ENCODE results near the gene GPR108. TPM values are rescaled to one million over a fixed set of nuclear protein-coding genes. Genes with fewer than 3 reads are reported as not detected.

GPR108 gene
- polyA plus RNA-seq, 3 donors, result 90.9 to 147 (median 129) TPM

GRCh38 chr19:6690160-6690885 lies 47.1 kb downstream of the GPR108 start:
- Histone ChIP-seq H2AFZ (ENCODE audit: insufficient read depth, low read depth, low read length, poor library complexity, severe bottlenecking) (no peak overlapping the region), H3K4me3 (replicated peaks in 1 of 3; ENCODE audit: low read depth in 2 of 3, low read length in 3 of 3) (no peak overlapping the region), H3K36me3 (replicated peaks in 1 of 2; ENCODE audit: control insufficient read depth in 1 of 2, insufficient read depth in 2 of 2, low read length in 2 of 2) (no peaks in the 10 kb centered on the region), H3K4me2 (replicated peaks; ENCODE audit: extremely low read depth, low read length, poor library complexity, severe bottlenecking) (no peak overlapping the region), H3K27ac (ENCODE audit: low read depth in 1 of 2, low read length in 2 of 2) (no peak overlapping the region), H3K27me3 (ENCODE audit: control insufficient read depth in 2 of 2, insufficient read depth in 2 of 2, low read length in 2 of 2) (peaks cover 0 to 3% of the 10 kb centered on the region in 2 donors), H4K20me1 (ENCODE audit: insufficient read depth, low read length) (no peaks in the 10 kb centered on the region), H3K4me1 (ENCODE audit: control insufficient read depth in 1 of 2, insufficient read depth in 2 of 2, low read length in 2 of 2) (peaks cover 15 to 19% of the 10 kb centered on the region in 2 donors), H3K9me3 (replicated peaks in 1 of 2; ENCODE audit: control insufficient read depth in 1 of 2, insufficient read depth in 1 of 2, low read length in 2 of 2) (peaks cover 0 to 3% of the 10 kb centered on the region in 2 donors), H3K79me2 (ENCODE audit: insufficient read depth, low read length) (no peaks in the 10 kb centered on the region), H3K9ac (ENCODE audit: insufficient read depth, low read length, poor library complexity, severe bottlenecking) (no peak overlapping the region)
- Mint-ChIP-seq H3K4me1 (peaks cover 17% of the 10 kb centered on the region), H3K36me3 (peaks cover 0 to under 1% of the 10 kb centered on the region in 2 donors), H3K27me3 (ENCODE audit: low read depth in 3 of 3) (peaks cover 10 to 26% (median 10%) of the 10 kb centered on the region in 3 donors), H3K27ac (no peak overlapping the region), H3K4me3 (no peak overlapping the region), H3K9me3 (peaks cover 0 to 7% (median 4%) of the 10 kb centered on the region in 7 donors)
- WGBS (ENCODE audit: insufficient coverage), result 82% methylated on average over 5 of the region's 11 CpGs
- intact Hi-C loops (cut with micrococcal nuclease), result no loop called here
- no peak for DNase-seq
- TF ChIP-seq, protein P1, sequence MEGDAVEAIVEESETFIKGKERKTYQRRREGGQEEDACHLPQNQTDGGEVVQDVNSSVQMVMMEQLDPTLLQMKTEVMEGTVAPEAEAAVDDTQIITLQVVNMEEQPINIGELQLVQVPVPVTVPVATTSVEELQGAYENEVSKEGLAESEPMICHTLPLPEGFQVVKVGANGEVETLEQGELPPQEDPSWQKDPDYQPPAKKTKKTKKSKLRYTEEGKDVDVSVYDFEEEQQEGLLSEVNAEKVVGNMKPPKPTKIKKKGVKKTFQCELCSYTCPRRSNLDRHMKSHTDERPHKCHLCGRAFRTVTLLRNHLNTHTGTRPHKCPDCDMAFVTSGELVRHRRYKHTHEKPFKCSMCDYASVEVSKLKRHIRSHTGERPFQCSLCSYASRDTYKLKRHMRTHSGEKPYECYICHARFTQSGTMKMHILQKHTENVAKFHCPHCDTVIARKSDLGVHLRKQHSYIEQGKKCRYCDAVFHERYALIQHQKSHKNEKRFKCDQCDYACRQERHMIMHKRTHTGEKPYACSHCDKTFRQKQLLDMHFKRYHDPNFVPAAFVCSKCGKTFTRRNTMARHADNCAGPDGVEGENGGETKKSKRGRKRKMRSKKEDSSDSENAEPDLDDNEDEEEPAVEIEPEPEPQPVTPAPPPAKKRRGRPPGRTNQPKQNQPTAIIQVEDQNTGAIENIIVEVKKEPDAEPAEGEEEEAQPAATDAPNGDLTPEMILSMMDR (IDR thresholded peaks at IDR 0.05), result no peak

- Mint-ChIP-seq H3K36me3 (peaks cover 0 to 5% of the 10 kb centered on the region in 2 donors), H3K4me1 (peaks cover 19% of the 10 kb centered on the region), H3K9me3 (peaks cover 0 to 5% (median 4%) of the 10 kb centered on the region in 7 donors), H3K27ac (peak overlapping the region in 1 of 7 donors; percentile 9), H3K4me3 (no peak overlapping the region), H3K27me3 (ENCODE audit: low read depth in 3 of 3) (peaks cover 14 to 23% (median 18%) of the 10 kb centered on the region in 3 donors)
- peaks cover 0 to 3% of the 10 kb centered on the region in 2 donors for H3K9me3 ChIP-seq (replicated peaks in 1 of 2; ENCODE audit: control insufficient read depth in 1 of 2, insufficient read depth in 1 of 2, low read length in 2 of 2)
- WGBS (ENCODE audit: insufficient coverage), result 96% methylated on average over 4 of the region's 5 CpGs
- peaks cover 2 to 9% of the 10 kb centered on the region in 2 donors for H3K27me3 ChIP-seq (ENCODE audit: control insufficient read depth in 2 of 2, insufficient read depth in 2 of 2, low read length in 2 of 2)
- H3K27ac ChIP-seq (ENCODE audit: low read depth in 1 of 2, low read length in 2 of 2), result no peak overlapping the region
- no peak for DNase-seq
- no peaks in the 10 kb centered on the region for H3K36me3 ChIP-seq (replicated peaks in 1 of 2; ENCODE audit: control insufficient read depth in 1 of 2, insufficient read depth in 2 of 2, low read length in 2 of 2)
- H2AFZ ChIP-seq (ENCODE audit: insufficient read depth, low read depth, low read length, poor library complexity, severe bottlenecking), result no peak overlapping the region
- no peak overlapping the region for H3K4me2 ChIP-seq (replicated peaks; ENCODE audit: extremely low read depth, low read length, poor library complexity, severe bottlenecking)
- H3K9ac ChIP-seq (ENCODE audit: insufficient read depth, low read length, poor library complexity, severe bottlenecking), result no peak overlapping the region
- no peak overlapping the region for H3K4me3 ChIP-seq (replicated peaks in 1 of 3; ENCODE audit: low read depth in 2 of 3, low read length in 3 of 3)
- H3K4me1 ChIP-seq (ENCODE audit: control insufficient read depth in 1 of 2, insufficient read depth in 2 of 2, low read length in 2 of 2), result peaks cover 17 to 22% of the 10 kb centered on the region in 2 donors
- no peaks in the 10 kb centered on the region for H3K79me2 ChIP-seq (ENCODE audit: insufficient read depth, low read length)
- no peaks in the 10 kb centered on the region for H4K20me1 ChIP-seq (ENCODE audit: insufficient read depth, low read length)
- intact Hi-C loops (cut with micrococcal nuclease), result loop anchor here in 1 of 2 donors (5.0 kb wide), 1 partner anchor 35 kb away; the partner anchor contains the start of gene C3
- TF ChIP-seq, protein P1 (IDR thresholded peaks at IDR 0.05), result no peak
These were observed 50.3 kb downstream of the GPR108 start for GRCh38 chr19:6687114-6687513.

Data from CD14-positive monocyte (primary cell).